HG03064 (cell line): Measurements from ENCODE around the gene KIF3A.

Source experiments
- ATAC-seq: cut with Tn5 transposase; IDR thresholded peaks from one replicate; pipeline ENCODE4 v1.9.1; 2021; ENCODE audit warnings: low read depth; ENCODE audit not compliant: unreplicated experiment

Gene KIF3A

GRCh38 chr5:132665574-132666080 lies 71.7 kb downstream of the KIF3A start:
- no peak for ATAC-seq

GRCh38 chr5:132664696-132665209 lies 72.6 kb downstream of the KIF3A start:
- no peak for ATAC-seq

- peak; percentile 38 for ATAC-seq
Measured at GRCh38 chr5:132663771-132664695, 73.3 kb downstream of the KIF3A start.

GRCh38 chr5:132662925-132663770 lies 74.2 kb downstream of the KIF3A start:
- ATAC-seq = peak; percentile 47

GRCh38 chr5:132662004-132662401 lies 75.3 kb downstream of the KIF3A start:
- no peak for ATAC-seq

- ATAC-seq = no peak
Measured at GRCh38 chr5:132661231-132662003, 75.9 kb downstream of the KIF3A start.

- no peak for ATAC-seq
Measured at GRCh38 chr5:132659598-132660493, 77.5 kb downstream of the KIF3A start.

- ATAC-seq = no peak
Measured at GRCh38 chr5:132658381-132659302, 78.7 kb downstream of the KIF3A start.

GRCh38 chr5:132657676-132658380 lies 79.5 kb downstream of the KIF3A start, which contains the start of gene IL13:
TSS of gene IL13 (plus strand) at chr5:132658173. CDS start at chr5:132658187, 14 bp downstream.
- ATAC-seq = no peak

GRCh38 chr5:132656774-132657355 lies 80.5 kb downstream of the KIF3A start:
- no peak for ATAC-seq

GRCh38 chr5:132655821-132656773 lies 81.2 kb downstream of the KIF3A start:
- no peak for ATAC-seq

- ATAC-seq = no peak
Measured at GRCh38 chr5:132653716-132654115, 83.6 kb downstream of the KIF3A start.

GRCh38 chr5:132651838-132652469 lies 85.4 kb downstream of the KIF3A start:
- no peak for ATAC-seq

GRCh38 chr5:132648355-132648754 lies 89.0 kb downstream of the KIF3A start:
- ATAC-seq = no peak

- no peak for ATAC-seq
Measured at GRCh38 chr5:132647473-132647872, 89.9 kb downstream of the KIF3A start.
